ENCODE measurements around the gene UBB.

GRCh38 chr17:16339402-16339801 is 41.5 kb upstream of the UBB start:
- TF ChIP-seq, protein P1, sequence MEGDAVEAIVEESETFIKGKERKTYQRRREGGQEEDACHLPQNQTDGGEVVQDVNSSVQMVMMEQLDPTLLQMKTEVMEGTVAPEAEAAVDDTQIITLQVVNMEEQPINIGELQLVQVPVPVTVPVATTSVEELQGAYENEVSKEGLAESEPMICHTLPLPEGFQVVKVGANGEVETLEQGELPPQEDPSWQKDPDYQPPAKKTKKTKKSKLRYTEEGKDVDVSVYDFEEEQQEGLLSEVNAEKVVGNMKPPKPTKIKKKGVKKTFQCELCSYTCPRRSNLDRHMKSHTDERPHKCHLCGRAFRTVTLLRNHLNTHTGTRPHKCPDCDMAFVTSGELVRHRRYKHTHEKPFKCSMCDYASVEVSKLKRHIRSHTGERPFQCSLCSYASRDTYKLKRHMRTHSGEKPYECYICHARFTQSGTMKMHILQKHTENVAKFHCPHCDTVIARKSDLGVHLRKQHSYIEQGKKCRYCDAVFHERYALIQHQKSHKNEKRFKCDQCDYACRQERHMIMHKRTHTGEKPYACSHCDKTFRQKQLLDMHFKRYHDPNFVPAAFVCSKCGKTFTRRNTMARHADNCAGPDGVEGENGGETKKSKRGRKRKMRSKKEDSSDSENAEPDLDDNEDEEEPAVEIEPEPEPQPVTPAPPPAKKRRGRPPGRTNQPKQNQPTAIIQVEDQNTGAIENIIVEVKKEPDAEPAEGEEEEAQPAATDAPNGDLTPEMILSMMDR (IDR thresholded peaks at IDR 0.05; ENCODE audit: poor library complexity): no peak
- TF ChIP-seq EZH2 (IDR thresholded peaks at IDR 0.05; ENCODE audit: borderline replicate concordance) (no peak), EZH2phosphoT487 (IDR thresholded peaks at IDR 0.05; ENCODE audit: low read depth, severe bottlenecking, unreplicated experiment) (no peak)

Measured in hepatocyte (in vitro differentiated cells).